PC-3 (cell line): Measurements from ENCODE around the gene SHISAL2B.

Experiments used
- EZH2 ChIP-seq: fragments of 300-600 bp; sonication (generic); IDR thresholded peaks from one replicate; pipeline ENCODE4 v1.6.1; 2017; ENCODE audit warnings: antibody characterized with exemption, mild to moderate bottlenecking, low read length; ENCODE audit not compliant: unreplicated experiment
- EZH2phosphoT487 ChIP-seq: fragments of 300-600 bp; sonication (generic); IDR thresholded peaks from 2 replicates; pipeline ENCODE4 v1.6.1; 2018; ENCODE audit warnings: mild to moderate bottlenecking, antibody characterized with exemption, low read length, borderline replicate concordance
- TF ChIP-seq, protein P1 (sequence below): fragments of 300-600 bp; sonication (generic); conservative IDR thresholded peaks from 2 replicates; pipeline ENCODE4 v1.5.1; 2017; ENCODE audit warnings: antibody characterized with exemption, low read depth, mild to moderate bottlenecking, low read length

DNA sequence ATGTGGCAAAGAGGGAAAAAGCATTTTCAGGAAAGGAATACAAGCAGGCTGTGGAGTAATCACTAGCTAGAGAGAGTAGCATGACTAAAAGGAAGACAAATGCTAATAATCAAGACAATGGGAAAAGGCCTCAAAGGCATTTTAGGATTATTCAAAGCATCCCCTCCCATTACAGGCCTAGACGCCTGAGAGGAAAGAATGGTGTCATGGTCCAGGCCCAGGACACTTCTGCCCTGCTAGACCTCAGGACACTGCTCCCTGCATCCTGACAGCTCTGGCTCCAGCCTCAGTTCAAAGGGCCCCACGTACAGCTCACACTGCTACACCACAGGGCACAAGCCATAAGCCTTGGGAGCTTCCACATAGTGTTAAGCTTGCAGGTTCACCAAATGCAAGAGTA lies 40.8 kb upstream of the SHISAL2B start:
- TF ChIP-seq, protein P1, sequence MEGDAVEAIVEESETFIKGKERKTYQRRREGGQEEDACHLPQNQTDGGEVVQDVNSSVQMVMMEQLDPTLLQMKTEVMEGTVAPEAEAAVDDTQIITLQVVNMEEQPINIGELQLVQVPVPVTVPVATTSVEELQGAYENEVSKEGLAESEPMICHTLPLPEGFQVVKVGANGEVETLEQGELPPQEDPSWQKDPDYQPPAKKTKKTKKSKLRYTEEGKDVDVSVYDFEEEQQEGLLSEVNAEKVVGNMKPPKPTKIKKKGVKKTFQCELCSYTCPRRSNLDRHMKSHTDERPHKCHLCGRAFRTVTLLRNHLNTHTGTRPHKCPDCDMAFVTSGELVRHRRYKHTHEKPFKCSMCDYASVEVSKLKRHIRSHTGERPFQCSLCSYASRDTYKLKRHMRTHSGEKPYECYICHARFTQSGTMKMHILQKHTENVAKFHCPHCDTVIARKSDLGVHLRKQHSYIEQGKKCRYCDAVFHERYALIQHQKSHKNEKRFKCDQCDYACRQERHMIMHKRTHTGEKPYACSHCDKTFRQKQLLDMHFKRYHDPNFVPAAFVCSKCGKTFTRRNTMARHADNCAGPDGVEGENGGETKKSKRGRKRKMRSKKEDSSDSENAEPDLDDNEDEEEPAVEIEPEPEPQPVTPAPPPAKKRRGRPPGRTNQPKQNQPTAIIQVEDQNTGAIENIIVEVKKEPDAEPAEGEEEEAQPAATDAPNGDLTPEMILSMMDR, result no peak
- TF ChIP-seq EZH2phosphoT487 (no peak), EZH2 (no peak)
